Measurements from ENCODE around the gene FOXP4. TPM values are rescaled to one million over a fixed set of nuclear protein-coding genes. Genes with fewer than 3 reads are reported as not detected.
"Not testable (repeated sequence)": the region's sequence is repeated elsewhere in the genome, so short reads cannot be mapped to it uniquely, and the experiment has no call there.

The FOXP4 gene
- total RNA-seq, 2 experiments from 2014 or later = 6.3 to 26.3 TPM

- no peak for DNase-seq (ENCODE audit: low spot score)
- Histone ChIP-seq H3K9me3 (ENCODE audit: low read length) (no peaks in the 10 kb centered on the region), H2AFZ (ENCODE audit: low read length) (no peak overlapping the region), H4K20me1 (ENCODE audit: insufficient read depth, low read length) (no peaks in the 10 kb centered on the region), H3K36me3 (ENCODE audit: insufficient read depth, low read length) (no peaks in the 10 kb centered on the region), H3K4me2 (ENCODE audit: low read length) (no peak overlapping the region), H3K79me2 (ENCODE audit: insufficient read depth, low read depth, low read length) (no peaks in the 10 kb centered on the region), H3K4me3 (ENCODE audit: low read depth, low read length, poor library complexity, severe bottlenecking) (no peak overlapping the region), H3K9me2 (ENCODE audit: insufficient read depth, low read length) (no peaks in the 10 kb centered on the region), H3K27ac (ENCODE audit: low read depth, low read length, poor library complexity, severe bottlenecking) (no peak overlapping the region), H3K4me1 (ENCODE audit: insufficient read depth, low read length, poor library complexity, severe bottlenecking) (no peaks in the 10 kb centered on the region)
- TF ChIP-seq EZH2phosphoT487 (IDR thresholded peaks at IDR 0.05; ENCODE audit: borderline replicate concordance, low read depth, low read length) (no peak), CTCF (conservative IDR thresholded peaks at IDR 0.05; ENCODE audit: low read length) (no peak)
- BruUV-seq (replicated peaks) = no TSS peak
- ChIA-PET CTCF (ENCODE audit: unreplicated experiment) (no interaction called here), POLR2A (interaction anchor here (1.3 kb wide), 1 partner anchor 10 kb away, joined by 3 read pairs; no protein-coding TSS in a partner anchor)
- intact Hi-C loops (cut with micrococcal nuclease; ENCODE audit: unreplicated experiment) = no loop called here
Observed at GRCh38 chr6:41614715-41615114, 68.5 kb downstream of the FOXP4 start.

- BruUV-seq (replicated peaks) = no TSS peak
- POLR2A ChIA-PET = no interaction called here
- Histone ChIP-seq H3K79me2 (ENCODE audit: insufficient read depth, low read depth, low read length) (no peaks in the 10 kb centered on the region), H3K27ac (ENCODE audit: low read depth, low read length, poor library complexity, severe bottlenecking) (no peak overlapping the region), H3K4me1 (ENCODE audit: insufficient read depth, low read length, poor library complexity, severe bottlenecking) (no peaks in the 10 kb centered on the region), H3K36me3 (ENCODE audit: insufficient read depth, low read length) (no peaks in the 10 kb centered on the region), H2AFZ (ENCODE audit: low read length) (no peak overlapping the region), H3K9me2 (ENCODE audit: insufficient read depth, low read length) (no peaks in the 10 kb centered on the region), H4K20me1 (ENCODE audit: insufficient read depth, low read length) (no peaks in the 10 kb centered on the region), H3K4me3 (ENCODE audit: low read depth, low read length, poor library complexity, severe bottlenecking) (no peak overlapping the region), H3K9me3 (ENCODE audit: low read length) (no peaks in the 10 kb centered on the region), H3K4me2 (ENCODE audit: low read length) (no peak overlapping the region)
- intact Hi-C loops (cut with micrococcal nuclease; ENCODE audit: unreplicated experiment) = no loop called here
- DNase-seq (ENCODE audit: low spot score) = no peak
- TF ChIP-seq CTCF (conservative IDR thresholded peaks at IDR 0.05; ENCODE audit: low read length) (no peak), EZH2phosphoT487 (IDR thresholded peaks at IDR 0.05; ENCODE audit: borderline replicate concordance, low read depth, low read length) (no peak)
- CTCF ChIA-PET (ENCODE audit: unreplicated experiment) = no interaction called here
Observed at GRCh38 chr6:41615311-41615710, 69.1 kb downstream of the FOXP4 start.

GRCh38 chr6:41618598-41618997 is 72.4 kb downstream of the FOXP4 start:
- CTCF ChIA-PET (ENCODE audit: unreplicated experiment) = no interaction called here
- no peaks in the 10 kb centered on the region for H3K36me3 ChIP-seq (ENCODE audit: insufficient read depth, low read length)

GRCh38 chr6:41619193-41619592 is 73.0 kb downstream of the FOXP4 start:
- DNase-seq (ENCODE audit: low spot score); CTCF ChIA-PET (ENCODE audit: unreplicated experiment); POLR2A ChIA-PET; H3K27ac ChIP-seq (ENCODE audit: low read depth, low read length, poor library complexity, severe bottlenecking); H3K4me2 ChIP-seq (ENCODE audit: low read length); H3K79me2 ChIP-seq (ENCODE audit: insufficient read depth, low read depth, low read length); H3K36me3 ChIP-seq (ENCODE audit: insufficient read depth, low read length); H4K20me1 ChIP-seq (ENCODE audit: insufficient read depth, low read length); BruUV-seq (replicated peaks); H3K9me3 ChIP-seq (ENCODE audit: low read length); H2AFZ ChIP-seq (ENCODE audit: low read length); H3K9me2 ChIP-seq (ENCODE audit: insufficient read depth, low read length); H3K4me1 ChIP-seq (ENCODE audit: insufficient read depth, low read length, poor library complexity, severe bottlenecking); H3K4me3 ChIP-seq (ENCODE audit: low read depth, low read length, poor library complexity, severe bottlenecking); intact Hi-C loops (cut with micrococcal nuclease; ENCODE audit: unreplicated experiment): not testable (repeated sequence)

More at GRCh38 chr6:41618598-41618997, 72.4 kb downstream of the FOXP4 start:
- Histone ChIP-seq H3K79me2 (ENCODE audit: insufficient read depth, low read depth, low read length) (no peaks in the 10 kb centered on the region), H3K4me2 (ENCODE audit: low read length) (no peak overlapping the region), H3K9me3 (ENCODE audit: low read length) (peaks cover 6% of the 10 kb centered on the region; the same call in 1 of the 2 replicates), H3K27ac (ENCODE audit: low read depth, low read length, poor library complexity, severe bottlenecking) (no peak overlapping the region), H3K4me1 (ENCODE audit: insufficient read depth, low read length, poor library complexity, severe bottlenecking) (peaks cover 5% of the 10 kb centered on the region), H4K20me1 (ENCODE audit: insufficient read depth, low read length) (no peaks in the 10 kb centered on the region), H3K9me2 (ENCODE audit: insufficient read depth, low read length) (no peaks in the 10 kb centered on the region), H2AFZ (ENCODE audit: low read length) (no peak overlapping the region), H3K4me3 (ENCODE audit: low read depth, low read length, poor library complexity, severe bottlenecking) (no peak overlapping the region)
- no peak for TF ChIP-seq CTCF (conservative IDR thresholded peaks at IDR 0.05; ENCODE audit: low read length)
- no peak for TF ChIP-seq EZH2phosphoT487 (IDR thresholded peaks at IDR 0.05; ENCODE audit: borderline replicate concordance, low read depth, low read length)
- DNase-seq (ENCODE audit: low spot score) = no peak
- intact Hi-C loops (cut with micrococcal nuclease; ENCODE audit: unreplicated experiment) = no loop called here
- BruUV-seq (replicated peaks) = no TSS peak
- POLR2A ChIA-PET = interaction anchor here (0.6 kb wide), 1 partner anchor 264 kb away, joined by 6 read pairs; no protein-coding TSS in a partner anchor

All from OCI-LY7 (cell line).